HEK293 (cell line): ENCODE data around the gene SELENOM.

Experiments used
- CTCF ChIA-PET: fragments of 350-600 bp; formaldehyde crosslinking; extraction: SDS; loops from one replicate; lab custom pipeline; 2021; ENCODE audit warnings: antibody characterized with exemption; lab: Yijun Ruan, JAX
- POLR2A ChIA-PET: fragments of 300-600 bp; formaldehyde crosslinking; extraction: SDS; loops from one replicate; lab custom pipeline; 2020; ENCODE audit warnings: antibody characterized with exemption, inconsistent platforms; lab: Yijun Ruan, JAX
- H3K27ac ChIP-seq: fragments of 200-500 bp; sonication (Bioruptor generic); 2 replicates; pipeline ENCODE4 v1.5.1; 2014; ENCODE audit warnings: low read depth, low read length, control low read depth, inconsistent platforms; ENCODE audit errors: extremely low read depth
- H3K36me3 ChIP-seq, 2 experiments: fragments of 200-500 bp in 1 of 2; sonication (Bioruptor generic) in 1 of 2; 1 replicate in 1 of 2; 2 replicates in 1 of 2; pipeline ENCODE4 v1.5.1; 2014 to 2017; ENCODE audit warnings: inconsistent platforms in 2 of 2, low read length in 2 of 2; ENCODE audit not compliant: control insufficient read depth in 2 of 2, insufficient read depth in 1 of 2
- H3K4me1 ChIP-seq: fragments of 200-500 bp; sonication (Bioruptor generic); 2 replicates; pipeline ENCODE4 v1.5.1; 2014; ENCODE audit warnings: mild to moderate bottlenecking, low read length, inconsistent platforms; ENCODE audit not compliant: control insufficient read depth, insufficient read depth
- H3K4me3 ChIP-seq: 2 replicates; pipeline ENCODE4 v1.5.1; 2011; ENCODE audit warnings: low read depth, mild to moderate bottlenecking, control low read depth, low read length, moderate library complexity
- H3K9me3 ChIP-seq: fragments of 200-500 bp; sonication (Bioruptor generic); 2 replicates; pipeline ENCODE4 v1.5.1; 2014; ENCODE audit warnings: low read depth, low read length, inconsistent platforms; ENCODE audit not compliant: control insufficient read depth, insufficient read depth
- HOXD13 ChIP-seq: sonication (generic); formaldehyde crosslinking; IDR thresholded peaks from 2 replicates; pipeline ENCODE4 v1.8.0; 2022; ENCODE audit warnings: missing genetic modification reagents, borderline replicate concordance
- PRDM1 ChIP-seq: fragments of 450-650 bp; formaldehyde crosslinking; IDR thresholded peaks from 2 replicates; pipeline ENCODE4; 2016; ENCODE audit warnings: missing biosample characterization, missing genetic modification characterization
- REPIN1 ChIP-seq: fragments of 450-650 bp; formaldehyde crosslinking; IDR thresholded peaks from 2 replicates; pipeline ENCODE4 v1.5.1; 2017; ENCODE audit warnings: missing biosample characterization, missing genetic modification characterization, low read depth
- SP2 ChIP-seq: fragments of 450-650 bp; formaldehyde crosslinking; IDR thresholded peaks from 2 replicates; pipeline ENCODE4 v1.5.1; 2016; ENCODE audit warnings: missing biosample characterization, missing genetic modification characterization
- ZBTB21 ChIP-seq: fragments of 450-650 bp; formaldehyde crosslinking; IDR thresholded peaks from 2 replicates; pipeline ENCODE4 v1.5.1; 2017; ENCODE audit warnings: missing biosample characterization, missing genetic modification characterization
- ZFHX2 ChIP-seq: fragments of 450-650 bp; formaldehyde crosslinking; conservative IDR thresholded peaks from 2 replicates; pipeline ENCODE4 v1.5.1; 2016; ENCODE audit warnings: missing biosample characterization, missing genetic modification characterization
- ZNF169 ChIP-seq: fragments of 450-650 bp; formaldehyde crosslinking; IDR thresholded peaks from 2 replicates; pipeline ENCODE4 v1.5.1; 2016; ENCODE audit warnings: missing biosample characterization, missing genetic modification characterization
- ZNF239 ChIP-seq: fragments of 450-650 bp; formaldehyde crosslinking; IDR thresholded peaks from 2 replicates; pipeline ENCODE4 v1.5.1; 2016; ENCODE audit warnings: missing biosample characterization, missing genetic modification characterization
- ZNF394 ChIP-seq: fragments of 450-650 bp; formaldehyde crosslinking; IDR thresholded peaks from 2 replicates; pipeline ENCODE4 v1.5.1; 2016; ENCODE audit warnings: missing biosample characterization, missing genetic modification characterization, mild to moderate bottlenecking, moderate library complexity, borderline replicate concordance
- ZNF423 ChIP-seq: fragments of 450-650 bp; formaldehyde crosslinking; IDR thresholded peaks from 2 replicates; pipeline ENCODE4 v1.5.1; 2016; ENCODE audit warnings: missing biosample characterization, missing genetic modification characterization
- ZNF623 ChIP-seq: fragments of 450-650 bp; formaldehyde crosslinking; IDR thresholded peaks from 2 replicates; pipeline ENCODE4 v1.5.1; 2016; ENCODE audit warnings: missing biosample characterization, missing genetic modification characterization
- ZNF629 ChIP-seq: fragments of 450-650 bp; formaldehyde crosslinking; IDR thresholded peaks from 2 replicates; pipeline ENCODE4 v1.5.1; 2017; ENCODE audit warnings: missing biosample characterization, missing genetic modification characterization
- ZNF768 ChIP-seq: fragments of 450-650 bp; formaldehyde crosslinking; IDR thresholded peaks from 2 replicates; pipeline ENCODE4 v1.5.1; 2018; ENCODE audit warnings: missing biosample characterization, mild to moderate bottlenecking, missing genetic modification characterization
- ZSCAN23 ChIP-seq: fragments of 450-650 bp; formaldehyde crosslinking; IDR thresholded peaks from 2 replicates; pipeline ENCODE4 v1.5.1; 2016; ENCODE audit warnings: missing biosample characterization, missing genetic modification characterization
- TF ChIP-seq, protein P1 (sequence below): fragments of 450-650 bp; formaldehyde crosslinking; IDR thresholded peaks from 2 replicates; pipeline ENCODE4 v1.5.1; 2016; ENCODE audit warnings: missing biosample characterization, missing genetic modification characterization, low read depth
- TF ChIP-seq, protein P2 (sequence below): fragments of 450-650 bp; formaldehyde crosslinking; IDR thresholded peaks from 2 replicates; pipeline ENCODE4 v1.5.1; 2016; ENCODE audit warnings: missing biosample characterization, missing genetic modification characterization

Gene SELENOM

DNA sequence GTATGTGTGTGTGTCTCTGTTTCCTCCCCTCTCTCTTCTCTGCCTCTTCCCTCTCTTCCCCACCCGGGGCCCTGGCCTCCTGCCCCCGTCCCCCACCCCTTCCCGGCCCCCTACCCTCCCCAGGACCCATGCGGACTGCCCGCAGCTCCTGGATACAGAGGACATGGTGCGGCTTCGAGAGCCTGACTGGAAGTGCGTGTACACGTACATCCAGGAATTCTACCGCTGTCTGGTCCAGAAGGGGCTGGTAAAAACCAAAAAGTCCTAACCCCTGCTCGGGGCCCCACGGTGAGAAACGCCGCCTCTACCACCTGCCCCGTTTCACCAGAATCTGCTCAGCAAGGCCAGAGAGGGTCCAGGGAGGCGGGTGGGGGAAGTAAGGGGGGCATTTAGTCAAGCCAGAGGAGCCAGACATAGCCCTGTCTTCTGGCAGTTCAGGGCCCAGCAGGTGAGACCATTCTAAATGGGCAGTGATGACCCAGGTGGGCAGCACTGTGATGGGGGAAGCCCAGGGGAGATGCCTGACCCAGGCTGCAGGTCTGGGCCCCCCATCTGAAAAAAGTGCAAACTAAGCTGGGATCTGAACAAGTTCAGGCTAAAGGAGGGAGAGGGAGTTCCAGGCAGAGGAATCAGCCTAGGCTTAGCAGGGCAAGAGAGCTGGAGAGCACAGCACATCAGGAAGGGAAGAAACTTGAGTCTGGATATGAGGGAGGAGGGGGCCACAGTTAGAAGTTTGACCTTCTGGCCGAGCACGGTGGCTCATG, 6.4 kb downstream of the SELENOM start:
- Histone ChIP-seq H3K4me1 (no peaks in the 10 kb centered on the region), H3K9me3 (no peaks in the 10 kb centered on the region), H3K36me3 (peaks cover 0 to 55% of the 10 kb centered on the region in 2 experiments; a peak in 2 of 3 replicates), H3K4me3 (no peak overlapping the region), H3K27ac (no peak overlapping the region)
- TF ChIP-seq SP2 (tag by site-specific recombination) (no peak), ZNF629 (no peak), ZNF623 (tag by site-specific recombination) (no peak), ZNF394 (tag by site-specific recombination) (no peak), ZSCAN23 (tag by site-specific recombination) (no peak), ZNF169 (tag by site-specific recombination) (no peak), ZNF239 (tag by site-specific recombination) (no peak), ZNF423 (tag by site-specific recombination) (no peak), ZBTB21 (no peak), HOXD13 (CRISPR knock-in tag) (no peak), REPIN1 (tag by site-specific recombination) (no peak), ZNF768 (tag by site-specific recombination) (no peak), ZFHX2 (no peak)
- TF ChIP-seq, protein P1, sequence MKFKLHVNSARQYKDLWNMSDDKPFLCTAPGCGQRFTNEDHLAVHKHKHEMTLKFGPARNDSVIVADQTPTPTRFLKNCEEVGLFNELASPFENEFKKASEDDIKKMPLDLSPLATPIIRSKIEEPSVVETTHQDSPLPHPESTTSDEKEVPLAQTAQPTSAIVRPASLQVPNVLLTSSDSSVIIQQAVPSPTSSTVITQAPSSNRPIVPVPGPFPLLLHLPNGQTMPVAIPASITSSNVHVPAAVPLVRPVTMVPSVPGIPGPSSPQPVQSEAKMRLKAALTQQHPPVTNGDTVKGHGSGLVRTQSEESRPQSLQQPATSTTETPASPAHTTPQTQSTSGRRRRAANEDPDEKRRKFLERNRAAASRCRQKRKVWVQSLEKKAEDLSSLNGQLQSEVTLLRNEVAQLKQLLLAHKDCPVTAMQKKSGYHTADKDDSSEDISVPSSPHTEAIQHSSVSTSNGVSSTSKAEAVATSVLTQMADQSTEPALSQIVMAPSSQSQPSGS (tag by site-specific recombination), result no peak
- ChIA-PET POLR2A (interaction anchor here (1.9 kb wide), 1 partner anchor 20 kb away, joined by 9 read pairs; the partner anchor contains the start of gene SMTN), CTCF (interaction anchor here (0.6 to 0.8 kb wide), 2 partner anchors 16 to 48 kb away, joined by 3 to 5 read pairs; no protein-coding TSS in a partner anchor)

DNA sequence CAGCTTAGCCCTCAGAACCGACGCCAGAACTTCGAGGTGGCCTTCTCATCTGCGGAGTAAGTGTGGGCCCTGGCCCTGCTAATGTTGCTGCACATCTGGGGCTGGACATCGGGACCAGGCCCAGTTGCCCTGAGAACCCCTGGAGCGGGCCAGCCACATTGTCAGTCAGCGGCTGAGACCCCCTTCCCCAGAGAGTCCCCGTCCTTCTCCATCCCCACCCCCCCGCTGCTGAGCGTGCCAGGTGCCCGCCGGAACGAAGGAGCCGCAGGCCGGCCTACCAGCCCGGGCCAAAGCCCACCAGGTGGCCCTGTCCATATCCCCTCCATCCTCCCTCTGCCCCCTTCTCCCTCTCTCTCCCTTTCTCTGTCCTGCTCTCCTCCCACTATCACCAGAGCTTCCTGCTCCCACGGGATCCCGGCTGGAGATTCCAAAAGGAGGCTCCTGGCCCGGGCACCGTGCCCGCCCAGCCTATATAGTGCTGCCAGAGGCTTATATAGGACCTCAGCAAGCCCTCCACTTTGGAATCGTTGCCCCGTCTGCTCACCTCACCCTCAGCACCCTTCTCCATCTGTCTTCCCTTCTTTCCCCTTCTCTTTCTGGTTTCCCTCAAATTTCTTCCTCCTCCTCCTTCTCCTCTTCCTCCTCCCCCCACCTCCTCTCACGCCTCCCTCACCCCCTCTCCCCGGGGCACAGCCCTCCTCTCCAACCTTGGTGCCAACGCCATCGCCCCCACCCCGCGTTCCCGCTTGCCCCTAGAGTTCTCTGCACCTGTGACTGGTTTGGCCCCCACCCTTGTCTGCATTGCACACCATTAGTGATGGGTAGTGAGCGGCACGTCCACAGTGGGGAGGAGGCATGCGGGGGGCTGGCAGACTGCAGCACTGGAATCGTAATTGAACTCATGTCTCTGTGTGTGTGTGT, 7.3 kb downstream of the SELENOM start:
- no peak overlapping the region for H3K4me3 ChIP-seq
- H3K4me1 ChIP-seq, result no peaks in the 10 kb centered on the region
- H3K27ac ChIP-seq, result no peak overlapping the region
- H3K9me3 ChIP-seq, result no peaks in the 10 kb centered on the region
- CTCF ChIA-PET, result interaction anchor here (0.6 to 1.6 kb wide), 2 partner anchors 8 to 654 kb away, joined by 3 to 6 read pairs; partner anchors contain the start of gene SELENOM
- POLR2A ChIA-PET, result interaction anchor here (0.6 kb wide), 1 partner anchor 9 kb away, joined by 3 read pairs; no protein-coding TSS in a partner anchor
- H3K36me3 ChIP-seq, result peaks cover 0 to 55% of the 10 kb centered on the region in 2 experiments; a peak in 2 of 3 replicates
- 0 out of 2 replicates have a peak, but pooled peaks have one; percentile 10 for TF ChIP-seq PRDM1 (tag by site-specific recombination)
- TF ChIP-seq, protein P2, sequence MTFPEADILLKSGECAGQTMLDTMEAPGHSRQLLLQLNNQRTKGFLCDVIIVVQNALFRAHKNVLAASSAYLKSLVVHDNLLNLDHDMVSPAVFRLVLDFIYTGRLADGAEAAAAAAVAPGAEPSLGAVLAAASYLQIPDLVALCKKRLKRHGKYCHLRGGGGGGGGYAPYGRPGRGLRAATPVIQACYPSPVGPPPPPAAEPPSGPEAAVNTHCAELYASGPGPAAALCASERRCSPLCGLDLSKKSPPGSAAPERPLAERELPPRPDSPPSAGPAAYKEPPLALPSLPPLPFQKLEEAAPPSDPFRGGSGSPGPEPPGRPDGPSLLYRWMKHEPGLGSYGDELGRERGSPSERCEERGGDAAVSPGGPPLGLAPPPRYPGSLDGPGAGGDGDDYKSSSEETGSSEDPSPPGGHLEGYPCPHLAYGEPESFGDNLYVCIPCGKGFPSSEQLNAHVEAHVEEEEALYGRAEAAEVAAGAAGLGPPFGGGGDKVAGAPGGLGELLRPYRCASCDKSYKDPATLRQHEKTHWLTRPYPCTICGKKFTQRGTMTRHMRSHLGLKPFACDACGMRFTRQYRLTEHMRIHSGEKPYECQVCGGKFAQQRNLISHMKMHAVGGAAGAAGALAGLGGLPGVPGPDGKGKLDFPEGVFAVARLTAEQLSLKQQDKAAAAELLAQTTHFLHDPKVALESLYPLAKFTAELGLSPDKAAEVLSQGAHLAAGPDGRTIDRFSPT (tag by site-specific recombination), result peak; percentile 21; the same call in 1 of the 2 replicates
- TF ChIP-seq ZNF423 (tag by site-specific recombination), result no peak
